Hepatocyte (in vitro differentiated cells): Measurements from ENCODE around the gene DYNC2H1.

ENCODE experiments used
- EZH2 ChIP-seq: fragments of 200-600 bp; sonication (generic); IDR thresholded peaks from 2 replicates; pipeline ENCODE4 v1.6.1; 2016; ENCODE audit warnings: antibody characterized with exemption, mild to moderate bottlenecking, borderline replicate concordance
- EZH2phosphoT487 ChIP-seq: fragments of 200-600 bp; sonication (generic); IDR thresholded peaks from one replicate; pipeline ENCODE4 v1.6.1; 2018; ENCODE audit warnings: antibody characterized with exemption, mild to moderate bottlenecking, low read depth, moderate library complexity; ENCODE audit not compliant: unreplicated experiment, severe bottlenecking
- TF ChIP-seq, protein P1 (sequence below): fragments of 200-600 bp; sonication (generic); IDR thresholded peaks from 2 replicates; pipeline ENCODE4 v1.5.1; 2016; ENCODE audit warnings: antibody characterized with exemption, mild to moderate bottlenecking; ENCODE audit not compliant: poor library complexity

DNA sequence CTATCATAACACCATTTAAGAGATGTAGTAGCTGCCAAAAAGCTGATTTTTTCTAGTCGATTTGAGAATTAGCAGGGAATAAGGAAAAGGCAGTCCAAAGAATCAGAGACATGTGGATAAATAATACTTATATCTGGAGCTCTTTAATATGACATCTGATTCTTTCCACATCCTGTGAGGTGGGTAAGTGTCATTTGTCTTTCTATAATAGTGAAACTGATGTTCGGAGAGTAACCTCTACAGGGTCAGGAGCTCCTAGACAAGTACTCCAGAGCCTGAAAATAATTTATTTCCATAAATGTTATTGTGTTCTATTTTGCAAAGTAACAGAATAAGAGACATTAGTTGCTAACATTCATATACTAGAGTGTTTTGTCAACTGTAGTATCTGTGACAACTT is 367.6 kb downstream of the DYNC2H1 start:
- TF ChIP-seq, protein P1, sequence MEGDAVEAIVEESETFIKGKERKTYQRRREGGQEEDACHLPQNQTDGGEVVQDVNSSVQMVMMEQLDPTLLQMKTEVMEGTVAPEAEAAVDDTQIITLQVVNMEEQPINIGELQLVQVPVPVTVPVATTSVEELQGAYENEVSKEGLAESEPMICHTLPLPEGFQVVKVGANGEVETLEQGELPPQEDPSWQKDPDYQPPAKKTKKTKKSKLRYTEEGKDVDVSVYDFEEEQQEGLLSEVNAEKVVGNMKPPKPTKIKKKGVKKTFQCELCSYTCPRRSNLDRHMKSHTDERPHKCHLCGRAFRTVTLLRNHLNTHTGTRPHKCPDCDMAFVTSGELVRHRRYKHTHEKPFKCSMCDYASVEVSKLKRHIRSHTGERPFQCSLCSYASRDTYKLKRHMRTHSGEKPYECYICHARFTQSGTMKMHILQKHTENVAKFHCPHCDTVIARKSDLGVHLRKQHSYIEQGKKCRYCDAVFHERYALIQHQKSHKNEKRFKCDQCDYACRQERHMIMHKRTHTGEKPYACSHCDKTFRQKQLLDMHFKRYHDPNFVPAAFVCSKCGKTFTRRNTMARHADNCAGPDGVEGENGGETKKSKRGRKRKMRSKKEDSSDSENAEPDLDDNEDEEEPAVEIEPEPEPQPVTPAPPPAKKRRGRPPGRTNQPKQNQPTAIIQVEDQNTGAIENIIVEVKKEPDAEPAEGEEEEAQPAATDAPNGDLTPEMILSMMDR: no peak
- TF ChIP-seq EZH2 (no peak), EZH2phosphoT487 (no peak)
